ENCODE data around the gene MOGAT3. TPM values are rescaled to one million over a fixed set of nuclear protein-coding genes. Genes with fewer than 3 reads are reported as not detected.

MOGAT3 gene
- total and polyA plus RNA-seq, 9 of the 15 experiments (the other 6 are each of a cell fraction or from before 2014, with no cell fraction given) = 0.07 to 0.17 (median 0.13) TPM; not detected in 6

GRCh38 chr7:101153969-101154692 is 46.7 kb downstream of the MOGAT3 start, which contains the start of gene AP1S1 (continued):
- TF ChIP-seq MIER1 (IDR thresholded peaks at IDR 0.05; ENCODE audit: low read depth) = no peak
- peak in 1 of 2 experiments; percentile 100; a peak in 2 of 4 replicates for TF ChIP-seq CSDE1 (IDR thresholded peaks at IDR 0.05)
- no peak for TF ChIP-seq ZNF778 (CRISPR knock-in tag; IDR thresholded peaks at IDR 0.05)
- TF ChIP-seq ZC3H11A (IDR thresholded peaks at IDR 0.05; ENCODE audit: low read depth, low read length) = no peak
- no peak for TF ChIP-seq CREB3 (tag; conservative IDR thresholded peaks at IDR 0.05; ENCODE audit: low read depth)
- TF ChIP-seq ZNF318 (IDR thresholded peaks at IDR 0.05; ENCODE audit: borderline replicate concordance in 1 of 2, low read depth in 1 of 2) = no peak
- TF ChIP-seq RBM15 (IDR thresholded peaks at IDR 0.05; ENCODE audit: insufficient read depth, low read length) = no peak
- TF ChIP-seq RBM17 (IDR thresholded peaks at IDR 0.05; ENCODE audit: borderline replicate concordance, low read depth, low read length) = no peak
- TF ChIP-seq PRMT5 (CRISPR knock-in tag; IDR thresholded peaks at IDR 0.05) = no peak
- TF ChIP-seq POLR2G (IDR thresholded peaks at IDR 0.05; ENCODE audit: low read depth, low read length) = peak; percentile 62
- TF ChIP-seq ZNF561 (CRISPR knock-in tag; conservative IDR thresholded peaks at IDR 0.05) = no peak
- TF ChIP-seq CHD1 (IDR thresholded peaks at IDR 0.05; ENCODE audit: low read length) = no peak
- no peak for TF ChIP-seq ZBTB7A (IDR thresholded peaks at IDR 0.05; ENCODE audit: borderline replicate concordance, control insufficient read depth, low read depth, low read length)
- TF ChIP-seq HDAC8 (tag; IDR thresholded peaks at IDR 0.05) = no peak
- no peak for TF ChIP-seq TFAM (CRISPR knock-in tag; conservative IDR thresholded peaks at IDR 0.05)
- TF ChIP-seq XRCC5 (IDR thresholded peaks at IDR 0.05; ENCODE audit: low read depth, low read length) = peak; percentile 81; the same call in 1 of the 2 replicates
- TF ChIP-seq NCOR1 (IDR thresholded peaks at IDR 0.05) = no peak
- TF ChIP-seq PHB2 (IDR thresholded peaks at IDR 0.05; ENCODE audit: low read depth) = no peak
- no peak for TF ChIP-seq TCF7 (IDR thresholded peaks at IDR 0.05; ENCODE audit: borderline replicate concordance)
- no peak for TF ChIP-seq GTF2E2 (tag; IDR thresholded peaks at IDR 0.05)
- no peak for TF ChIP-seq ZNF717 (CRISPR knock-in tag; IDR thresholded peaks at IDR 0.05)

Data from K562 (cell line).